Measurements from ENCODE around the gene TPI1. TPM values are rescaled to one million over a fixed set of nuclear protein-coding genes. Genes with fewer than 3 reads are reported as not detected.

The TPI1 gene
- 100 to 1,000 TPM; 287 to 322 TPM for total RNA-seq

DNA sequence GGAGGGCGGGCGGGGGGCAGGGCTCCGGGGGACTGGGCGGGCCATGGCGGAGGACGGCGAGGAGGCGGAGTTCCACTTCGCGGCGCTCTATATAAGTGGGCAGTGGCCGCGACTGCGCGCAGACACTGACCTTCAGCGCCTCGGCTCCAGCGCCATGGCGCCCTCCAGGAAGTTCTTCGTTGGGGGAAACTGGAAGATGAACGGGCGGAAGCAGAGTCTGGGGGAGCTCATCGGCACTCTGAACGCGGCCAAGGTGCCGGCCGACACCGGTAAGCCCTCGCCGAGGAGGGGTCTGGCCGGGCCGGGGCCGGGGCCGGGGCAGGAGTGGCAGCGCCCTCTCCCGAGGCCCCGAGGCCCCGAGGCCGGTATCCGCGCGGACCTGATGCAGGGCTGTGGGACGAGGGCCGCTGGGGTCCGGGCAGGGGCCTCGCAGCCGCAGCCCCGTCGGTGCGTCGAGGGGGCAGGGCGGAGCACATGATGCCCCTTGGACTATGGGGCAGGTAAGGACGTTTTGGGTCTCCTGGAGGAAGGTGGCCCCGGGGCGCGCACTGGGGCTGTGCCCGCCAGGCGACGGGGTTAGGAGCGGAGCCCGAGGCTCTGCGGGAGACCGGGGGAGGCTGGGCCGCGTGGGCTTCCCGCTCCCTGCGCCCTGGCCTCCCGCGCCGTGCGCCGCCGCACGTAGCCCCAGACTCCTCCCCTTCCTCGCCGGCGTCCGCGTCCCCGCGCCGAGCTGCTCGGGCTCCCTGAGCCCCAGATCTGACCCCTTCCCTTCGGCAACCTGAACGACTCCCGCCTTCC is at the start of gene TPI1:
Gene TPI1, plus strand, starts transcription at position 119 of the 798 bp plus-strand sequence. Its CDS starts 36 bp downstream, at position 155.
- peaks cover 28 to 44% of the 10 kb centered on the region in 2 donors for H3K4me1 ChIP-seq (ENCODE audit: control insufficient read depth in 1 of 2, low read depth in 2 of 2)
- no peak for DNase-seq (ENCODE audit: low spot score)

DNA sequence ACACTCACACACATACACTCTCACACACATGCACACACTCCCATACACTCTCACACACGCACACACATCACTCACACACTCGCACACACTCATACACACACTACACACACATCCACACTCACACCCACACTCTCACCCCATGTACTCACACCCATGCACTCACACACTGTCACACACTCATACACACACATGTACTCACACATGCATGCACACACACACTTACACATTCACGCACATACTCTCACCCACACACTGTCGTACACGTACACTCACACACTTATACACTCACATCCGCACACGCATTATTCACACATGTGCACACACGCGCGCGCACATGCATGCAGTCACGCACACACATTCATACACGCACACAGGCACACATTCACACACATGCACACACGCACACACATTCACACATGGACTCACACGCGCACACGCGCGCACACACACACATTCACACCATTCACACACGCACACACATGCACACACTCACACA is 49.6 kb upstream of the TPI1 start:
- H3K36me3 ChIP-seq, result no peaks in the 10 kb centered on the region
- DNase-seq (ENCODE audit: low spot score), result no peak
- peaks cover 5 to 16% of the 10 kb centered on the region in 2 donors for H3K4me1 ChIP-seq (ENCODE audit: control insufficient read depth in 1 of 2, low read depth in 2 of 2)
- TF ChIP-seq CTCF (IDR thresholded peaks at IDR 0.05), result no peak
- no peak overlapping the region for H3K27ac ChIP-seq
- ATAC-seq (ENCODE audit: insufficient number of reproducible peaks, low FRiP score, low read depth), result no peak
- H3K27me3 ChIP-seq (replicated peaks; ENCODE audit: insufficient read depth), result no peaks in the 10 kb centered on the region
- no peak overlapping the region for H3K4me3 ChIP-seq
- H3K9me3 ChIP-seq, result no peaks in the 10 kb centered on the region

More for the DNA sequence above, at the start of gene TPI1:
- ATAC-seq (ENCODE audit: insufficient number of reproducible peaks, low FRiP score, low read depth), result peak; percentile 81
- H3K27me3 ChIP-seq (replicated peaks; ENCODE audit: insufficient read depth), result no peaks in the 10 kb centered on the region
- H3K9me3 ChIP-seq, result no peaks in the 10 kb centered on the region
- no peak for TF ChIP-seq CTCF (IDR thresholded peaks at IDR 0.05)
- peak within 1 kb of the TSS; percentile 97 to 98 for H3K27ac ChIP-seq
- H3K36me3 ChIP-seq, result peaks cover 29% of the 10 kb centered on the region
- peak within 1 kb of the TSS; percentile 99 for H3K4me3 ChIP-seq

- peaks cover 5 to 16% of the 10 kb centered on the region in 2 donors for H3K4me1 ChIP-seq (ENCODE audit: control insufficient read depth in 1 of 2, low read depth in 2 of 2)
- no peak overlapping the region for H3K4me3 ChIP-seq
- H3K27me3 ChIP-seq (replicated peaks; ENCODE audit: insufficient read depth), result peaks cover 5% of the 10 kb centered on the region
- no peak for ATAC-seq (ENCODE audit: insufficient number of reproducible peaks, low FRiP score, low read depth)
- H3K27ac ChIP-seq, result no peak overlapping the region
- no peaks in the 10 kb centered on the region for H3K36me3 ChIP-seq
- no peak for TF ChIP-seq CTCF (IDR thresholded peaks at IDR 0.05)
- no peak for DNase-seq (ENCODE audit: low spot score)
- no peaks in the 10 kb centered on the region for H3K9me3 ChIP-seq
These were observed 49.1 kb upstream of the TPI1 start for GRCh38 chr12:6818222-6818621.

DNA sequence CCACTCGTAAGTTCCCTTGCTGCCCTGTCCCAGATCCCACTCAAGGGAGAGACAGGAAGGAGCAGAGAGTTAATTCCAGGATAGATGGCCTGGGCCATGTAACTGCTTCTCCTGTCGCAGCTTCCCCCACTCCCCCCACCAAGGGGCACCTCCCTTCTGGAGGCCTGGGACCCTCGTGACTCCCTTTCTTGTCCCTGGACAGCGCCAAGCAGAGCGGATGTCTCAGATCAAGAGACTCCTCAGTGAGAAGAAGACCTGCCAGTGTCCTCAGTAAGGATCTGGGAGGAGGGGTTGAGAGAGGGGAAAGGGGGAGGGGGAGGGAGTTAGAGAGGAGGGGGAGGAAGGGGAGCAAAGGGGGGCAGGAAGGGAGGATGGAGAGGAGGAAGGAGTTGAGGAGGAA is 48.7 kb upstream of the TPI1 start:
- Histone ChIP-seq H3K4me1 (ENCODE audit: control insufficient read depth in 1 of 2, low read depth in 2 of 2) (peaks cover 5 to 16% of the 10 kb centered on the region in 2 donors), H3K9me3 (no peaks in the 10 kb centered on the region), H3K27me3 (replicated peaks; ENCODE audit: insufficient read depth) (peaks cover 9% of the 10 kb centered on the region), H3K4me3 (no peak overlapping the region), H3K36me3 (no peaks in the 10 kb centered on the region), H3K27ac (no peak overlapping the region)
- DNase-seq (ENCODE audit: low spot score), result no peak
- ATAC-seq (ENCODE audit: insufficient number of reproducible peaks, low FRiP score, low read depth), result no peak
- TF ChIP-seq CTCF (IDR thresholded peaks at IDR 0.05), result no peak

DNA sequence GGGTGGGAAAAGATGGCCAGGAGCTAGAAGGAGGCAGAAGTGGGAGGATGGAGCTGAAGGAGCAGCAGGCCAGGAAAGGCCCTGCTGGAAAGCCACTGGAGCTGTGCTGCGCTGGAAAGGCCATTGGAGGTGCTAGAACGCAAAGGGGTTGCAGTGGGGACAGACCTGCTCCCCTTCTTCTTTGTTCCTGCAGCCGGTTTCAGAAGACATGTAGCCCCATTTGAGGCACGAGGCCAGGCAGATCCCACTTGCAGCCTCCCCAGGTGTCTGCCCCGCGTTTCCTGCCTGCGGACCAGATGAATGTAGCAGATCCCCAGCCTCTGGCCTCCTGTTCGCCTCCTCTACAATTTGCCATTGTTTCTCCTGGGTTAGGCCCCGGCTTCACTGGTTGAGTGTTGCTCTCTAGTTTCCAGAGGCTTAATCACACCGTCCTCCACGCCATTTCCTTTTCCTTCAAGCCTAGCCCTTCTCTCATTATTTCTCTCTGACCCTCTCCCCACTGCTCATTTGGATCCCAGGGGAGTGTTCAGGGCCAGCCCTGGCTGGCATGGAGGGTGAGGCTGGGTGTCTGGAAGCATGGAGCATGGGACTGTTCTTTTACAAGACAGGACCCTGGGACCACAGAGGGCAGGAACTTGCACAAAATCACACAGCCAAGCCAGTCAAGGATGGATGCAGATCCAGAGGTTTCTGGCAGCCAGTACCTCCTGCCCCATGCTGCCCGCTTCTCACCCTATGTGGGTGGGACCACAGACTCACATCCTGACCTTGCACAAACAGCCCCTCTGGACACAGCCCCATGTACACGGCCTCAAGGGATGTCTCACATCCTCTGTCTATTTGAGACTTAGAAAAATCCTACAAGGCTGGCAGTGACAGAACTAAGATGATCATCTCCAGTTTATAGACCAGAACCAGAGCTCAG is 48.0 kb upstream of the TPI1 start:
- H3K27ac ChIP-seq, result no peak overlapping the region
- no peaks in the 10 kb centered on the region for H3K36me3 ChIP-seq
- DNase-seq (ENCODE audit: low spot score) (no peak), ATAC-seq (ENCODE audit: insufficient number of reproducible peaks, low FRiP score, low read depth) (no peak)
- H3K27me3 ChIP-seq (replicated peaks; ENCODE audit: insufficient read depth), result peaks cover 10% of the 10 kb centered on the region
- TF ChIP-seq CTCF (IDR thresholded peaks at IDR 0.05), result no peak
- peaks cover 5 to 16% of the 10 kb centered on the region in 2 donors for H3K4me1 ChIP-seq (ENCODE audit: control insufficient read depth in 1 of 2, low read depth in 2 of 2)
- H3K4me3 ChIP-seq, result no peak overlapping the region
- H3K9me3 ChIP-seq, result no peaks in the 10 kb centered on the region
